ENCODE results near the gene AOPEP. TPM values are rescaled to one million over a fixed set of nuclear protein-coding genes. Genes with fewer than 3 reads are reported as not detected.

AOPEP gene
- total and polyA plus RNA-seq, 4 donors: 29.0 to 121 (median 60.0) TPM

GRCh38 chr9:95055334-95055850, 328.9 kb downstream of the AOPEP start:
- Histone ChIP-seq H3K36me3 (ENCODE audit: control insufficient read depth in 4 of 4, insufficient read depth in 4 of 4, low read length in 4 of 4) (peaks cover 0 to under 1% (median 0%) of the 10 kb centered on the region in 4 donors), H3K27me3 (ENCODE audit: control insufficient read depth in 3 of 3, insufficient read depth in 3 of 3, low read length in 2 of 3) (no peaks in the 10 kb centered on the region), H3K9me3 (ENCODE audit: control insufficient read depth in 4 of 4, insufficient read depth in 3 of 4, low read length in 3 of 4) (no peaks in the 10 kb centered on the region), H3K9ac (ENCODE audit: insufficient read depth in 1 of 2, low read length in 2 of 2) (peak overlapping the region; percentile 74 to 95), H3K27ac (ENCODE audit: low read depth in 1 of 2, low read length in 1 of 2) (peak overlapping the region; percentile 80 to 90), H3K4me1 (ENCODE audit: control insufficient read depth in 5 of 5, insufficient read depth in 5 of 5, low read length in 5 of 5) (peaks cover 16 to 80% (median 52%) of the 10 kb centered on the region in 5 donors), H3K4me3 (no peak overlapping the region)
- ATAC-seq (ENCODE audit: insufficient read depth, low FRiP score): no peak
- 33 to 45% methylated on average over 6 of the region's 6 CpGs for WGBS, 2 donors
- DNase-seq: peak in 1 of 3 donors; percentile 51
- TF ChIP-seq CTCF (IDR thresholded peaks at IDR 0.05; ENCODE audit: control extremely low read depth, extremely low read depth): no peak

GRCh38 chr9:95055851-95056551, 329.5 kb downstream of the AOPEP start:
- ATAC-seq (ENCODE audit: insufficient read depth, low FRiP score) (no peak), DNase-seq (peak; percentile 86 to 98 (median 96))
- Histone ChIP-seq H3K36me3 (ENCODE audit: control insufficient read depth in 4 of 4, insufficient read depth in 4 of 4, low read length in 4 of 4) (peaks cover 0 to 4% (median 2%) of the 10 kb centered on the region in 4 donors), H3K4me3 (no peak overlapping the region), H3K27ac (ENCODE audit: low read depth in 1 of 2, low read length in 1 of 2) (peak overlapping the region; percentile 80 to 90), H3K27me3 (ENCODE audit: control insufficient read depth in 3 of 3, insufficient read depth in 3 of 3, low read length in 2 of 3) (no peaks in the 10 kb centered on the region), H3K4me1 (ENCODE audit: control insufficient read depth in 5 of 5, insufficient read depth in 5 of 5, low read length in 5 of 5) (peaks cover 17 to 81% (median 48%) of the 10 kb centered on the region in 5 donors), H3K9me3 (ENCODE audit: control insufficient read depth in 4 of 4, insufficient read depth in 3 of 4, low read length in 3 of 4) (no peaks in the 10 kb centered on the region), H3K9ac (ENCODE audit: insufficient read depth in 1 of 2, low read length in 2 of 2) (peak overlapping the region; percentile 74 to 95)
- TF ChIP-seq CTCF (IDR thresholded peaks at IDR 0.05; ENCODE audit: control extremely low read depth, extremely low read depth): no peak
- 52 to 64% methylated on average over 15 of the region's 15 CpGs for WGBS, 2 donors

- Histone ChIP-seq H3K27me3 (ENCODE audit: control insufficient read depth in 3 of 3, insufficient read depth in 3 of 3, low read length in 2 of 3) (no peaks in the 10 kb centered on the region), H3K36me3 (ENCODE audit: control insufficient read depth in 4 of 4, insufficient read depth in 4 of 4, low read length in 4 of 4) (peaks cover under 1 to 6% (median 3%) of the 10 kb centered on the region in 4 donors), H3K27ac (ENCODE audit: low read depth in 1 of 2, low read length in 1 of 2) (peak overlapping the region; percentile 32 to 38), H3K4me1 (ENCODE audit: control insufficient read depth in 5 of 5, insufficient read depth in 5 of 5, low read length in 5 of 5) (peaks cover 20 to 81% (median 48%) of the 10 kb centered on the region in 5 donors), H3K4me3 (no peak overlapping the region), H3K9ac (ENCODE audit: insufficient read depth in 1 of 2, low read length in 2 of 2) (peak overlapping the region in 1 of 2 donors; percentile 95), H3K9me3 (ENCODE audit: control insufficient read depth in 4 of 4, insufficient read depth in 3 of 4, low read length in 3 of 4) (no peaks in the 10 kb centered on the region)
- ATAC-seq (ENCODE audit: insufficient read depth, low FRiP score) (no peak), DNase-seq (peak; percentile 71 to 93 (median 91))
- WGBS, 2 donors: 41 to 47% methylated on average over 10 of the region's 10 CpGs
- TF ChIP-seq CTCF (IDR thresholded peaks at IDR 0.05; ENCODE audit: control extremely low read depth, extremely low read depth): no peak
Measured at GRCh38 chr9:95057101-95057500, 330.6 kb downstream of the AOPEP start.
